ENCODE measurements around the gene NCS1.

Gene NCS1

GRCh38 chr9:130194378-130194932 is 22.3 kb downstream of the NCS1 start:
- peaks cover 21% of the 10 kb centered on the region for H3K4me1 ChIP-seq (ENCODE audit: control insufficient read depth, insufficient read depth, low read length, poor library complexity, severe bottlenecking)
- no peak overlapping the region for H3K4me3 ChIP-seq (ENCODE audit: extremely low read depth, insufficient read depth, low read length, poor library complexity, severe bottlenecking)
- H3K9me3 ChIP-seq (ENCODE audit: control insufficient read depth, low read length) = no peaks in the 10 kb centered on the region
- H3K36me3 ChIP-seq (ENCODE audit: control insufficient read depth, insufficient read depth, low read length) = peaks cover 13% of the 10 kb centered on the region
- 89 to 90% methylated on average over 4 to 8 of the region's 8 CpGs for WGBS, 2 experiments (ENCODE audit: insufficient coverage in 2 of 2)
- H3K27ac ChIP-seq (ENCODE audit: low read depth, low read length, severe bottlenecking) = no peak overlapping the region

GRCh38 chr9:130195638-130196037 is 23.4 kb downstream of the NCS1 start:
- Histone ChIP-seq H3K9me3 (ENCODE audit: control insufficient read depth, low read length) (no peaks in the 10 kb centered on the region), H3K36me3 (ENCODE audit: control insufficient read depth, insufficient read depth, low read length) (peaks cover 10% of the 10 kb centered on the region), H3K27ac (ENCODE audit: low read depth, low read length, severe bottlenecking) (no peak overlapping the region), H3K4me1 (ENCODE audit: control insufficient read depth, insufficient read depth, low read length, poor library complexity, severe bottlenecking) (peaks cover 27% of the 10 kb centered on the region), H3K4me3 (ENCODE audit: extremely low read depth, insufficient read depth, low read length, poor library complexity, severe bottlenecking) (no peak overlapping the region)
- WGBS, 2 experiments (ENCODE audit: insufficient coverage in 2 of 2) = 89 to 91% methylated on average over 14 to 15 of the region's 15 CpGs

- Histone ChIP-seq H3K36me3 (ENCODE audit: control insufficient read depth, insufficient read depth, low read length) (peaks cover 18% of the 10 kb centered on the region), H3K9me3 (ENCODE audit: control insufficient read depth, low read length) (no peaks in the 10 kb centered on the region), H3K4me3 (ENCODE audit: extremely low read depth, insufficient read depth, low read length, poor library complexity, severe bottlenecking) (no peak overlapping the region), H3K4me1 (ENCODE audit: control insufficient read depth, insufficient read depth, low read length, poor library complexity, severe bottlenecking) (peaks cover 24% of the 10 kb centered on the region), H3K27ac (ENCODE audit: low read depth, low read length, severe bottlenecking) (no peak overlapping the region)
- WGBS, 2 experiments (ENCODE audit: insufficient coverage in 2 of 2) = 71 to 79% methylated on average over 5 of the region's 5 CpGs
These were observed 24.4 kb downstream of the NCS1 start for GRCh38 chr9:130196643-130197042.

- no peak overlapping the region for H3K4me3 ChIP-seq (ENCODE audit: extremely low read depth, insufficient read depth, low read length, poor library complexity, severe bottlenecking)
- peaks cover 24% of the 10 kb centered on the region for H3K4me1 ChIP-seq (ENCODE audit: control insufficient read depth, insufficient read depth, low read length, poor library complexity, severe bottlenecking)
- no peak overlapping the region for H3K27ac ChIP-seq (ENCODE audit: low read depth, low read length, severe bottlenecking)
- no peaks in the 10 kb centered on the region for H3K9me3 ChIP-seq (ENCODE audit: control insufficient read depth, low read length)
- peaks cover 22% of the 10 kb centered on the region for H3K36me3 ChIP-seq (ENCODE audit: control insufficient read depth, insufficient read depth, low read length)
- 87 to 91% methylated on average over 6 to 9 of the region's 9 CpGs for WGBS, 2 experiments (ENCODE audit: insufficient coverage in 2 of 2)
These were observed 25.2 kb downstream of the NCS1 start for GRCh38 chr9:130197386-130197785.

GRCh38 chr9:130197888-130198287 is 25.7 kb downstream of the NCS1 start:
- Histone ChIP-seq H3K36me3 (ENCODE audit: control insufficient read depth, insufficient read depth, low read length) (peaks cover 24% of the 10 kb centered on the region), H3K4me3 (ENCODE audit: extremely low read depth, insufficient read depth, low read length, poor library complexity, severe bottlenecking) (no peak overlapping the region), H3K4me1 (ENCODE audit: control insufficient read depth, insufficient read depth, low read length, poor library complexity, severe bottlenecking) (peaks cover 24% of the 10 kb centered on the region), H3K27ac (ENCODE audit: low read depth, low read length, severe bottlenecking) (no peak overlapping the region), H3K9me3 (ENCODE audit: control insufficient read depth, low read length) (no peaks in the 10 kb centered on the region)
- 100% methylated on average over 2 of the region's 4 CpGs for WGBS, 2 experiments (ENCODE audit: insufficient coverage in 2 of 2)

- Histone ChIP-seq H3K4me1 (ENCODE audit: control insufficient read depth, insufficient read depth, low read length, poor library complexity, severe bottlenecking) (peaks cover 17% of the 10 kb centered on the region), H3K9me3 (ENCODE audit: control insufficient read depth, low read length) (no peaks in the 10 kb centered on the region), H3K4me3 (ENCODE audit: extremely low read depth, insufficient read depth, low read length, poor library complexity, severe bottlenecking) (no peak overlapping the region), H3K27ac (ENCODE audit: low read depth, low read length, severe bottlenecking) (no peak overlapping the region), H3K36me3 (ENCODE audit: control insufficient read depth, insufficient read depth, low read length) (peaks cover 32% of the 10 kb centered on the region)
- WGBS, 2 experiments (ENCODE audit: insufficient coverage in 2 of 2) = 94 to 95% methylated on average over 9 of the region's 12 CpGs
These were observed 26.4 kb downstream of the NCS1 start for GRCh38 chr9:130198501-130199179.

GRCh38 chr9:130199605-130200004 is 27.4 kb downstream of the NCS1 start:
- Histone ChIP-seq H3K4me3 (ENCODE audit: extremely low read depth, insufficient read depth, low read length, poor library complexity, severe bottlenecking) (no peak overlapping the region), H3K9me3 (ENCODE audit: control insufficient read depth, low read length) (no peaks in the 10 kb centered on the region), H3K4me1 (ENCODE audit: control insufficient read depth, insufficient read depth, low read length, poor library complexity, severe bottlenecking) (peaks cover 11% of the 10 kb centered on the region), H3K27ac (ENCODE audit: low read depth, low read length, severe bottlenecking) (no peak overlapping the region), H3K36me3 (ENCODE audit: control insufficient read depth, insufficient read depth, low read length) (peaks cover 35% of the 10 kb centered on the region)
- 94 to 98% methylated on average over 8 of the region's 8 CpGs for WGBS, 2 experiments (ENCODE audit: insufficient coverage in 2 of 2)

GRCh38 chr9:130200038-130200849 is 28.0 kb downstream of the NCS1 start:
- Histone ChIP-seq H3K27ac (ENCODE audit: low read depth, low read length, severe bottlenecking) (no peak overlapping the region), H3K4me3 (ENCODE audit: extremely low read depth, insufficient read depth, low read length, poor library complexity, severe bottlenecking) (no peak overlapping the region), H3K9me3 (ENCODE audit: control insufficient read depth, low read length) (no peaks in the 10 kb centered on the region), H3K4me1 (ENCODE audit: control insufficient read depth, insufficient read depth, low read length, poor library complexity, severe bottlenecking) (peaks cover 11% of the 10 kb centered on the region), H3K36me3 (ENCODE audit: control insufficient read depth, insufficient read depth, low read length) (peaks cover 36% of the 10 kb centered on the region)
- WGBS, 2 experiments (ENCODE audit: insufficient coverage in 2 of 2) = 78 to 86% methylated on average over 12 to 13 of the region's 17 CpGs

GRCh38 chr9:130201399-130201873 is 29.2 kb downstream of the NCS1 start:
- Histone ChIP-seq H3K36me3 (ENCODE audit: control insufficient read depth, insufficient read depth, low read length) (peaks cover 46% of the 10 kb centered on the region), H3K27ac (ENCODE audit: low read depth, low read length, severe bottlenecking) (no peak overlapping the region), H3K9me3 (ENCODE audit: control insufficient read depth, low read length) (no peaks in the 10 kb centered on the region), H3K4me3 (ENCODE audit: extremely low read depth, insufficient read depth, low read length, poor library complexity, severe bottlenecking) (no peak overlapping the region), H3K4me1 (ENCODE audit: control insufficient read depth, insufficient read depth, low read length, poor library complexity, severe bottlenecking) (peaks cover 7% of the 10 kb centered on the region)
- WGBS, 2 experiments (ENCODE audit: insufficient coverage in 2 of 2) = 95 to 100% methylated on average over 7 to 12 of the region's 12 CpGs

- 87 to 91% methylated on average over 6 to 7 of the region's 8 CpGs for WGBS, 2 experiments (ENCODE audit: insufficient coverage in 2 of 2)
- H3K27ac ChIP-seq (ENCODE audit: low read depth, low read length, severe bottlenecking) = no peak overlapping the region
- H3K9me3 ChIP-seq (ENCODE audit: control insufficient read depth, low read length) = no peaks in the 10 kb centered on the region
- H3K4me1 ChIP-seq (ENCODE audit: control insufficient read depth, insufficient read depth, low read length, poor library complexity, severe bottlenecking) = peaks cover 8% of the 10 kb centered on the region
- H3K36me3 ChIP-seq (ENCODE audit: control insufficient read depth, insufficient read depth, low read length) = peaks cover 46% of the 10 kb centered on the region
- no peak overlapping the region for H3K4me3 ChIP-seq (ENCODE audit: extremely low read depth, insufficient read depth, low read length, poor library complexity, severe bottlenecking)
These were observed 29.8 kb downstream of the NCS1 start for GRCh38 chr9:130201974-130202373.

Data from mesodermal cell (in vitro differentiated cells).